AG04450 (cell line): ENCODE data around the gene IMPDH1. TPM values are rescaled to one million over a fixed set of nuclear protein-coding genes. Genes with fewer than 3 reads are reported as not detected.
A peak's percentile ranks its signal among the peaks of the same experiment; 100 is the strongest.

ENCODE experiments used
- CTCF ChIA-PET: fragments of 300-600, 350-600 bp; formaldehyde crosslinking; extraction: SDS; loops from one replicate; lab custom pipeline; 2022; ENCODE audit warnings: antibody characterized with exemption, inconsistent platforms; lab: Charles Lee
- POLR2A ChIA-PET: fragments of 350-600 bp; formaldehyde crosslinking; extraction: SDS; loops from one replicate; lab custom pipeline; 2021; ENCODE audit warnings: antibody characterized with exemption, inconsistent platforms; lab: Yijun Ruan, JAX
- DNase-seq: peaks from one replicate; pipeline ENCODE4 v3.0.0-alpha.2; 2011; ENCODE audit warnings: low read depth, low spot score
- H3K27ac ChIP-seq: one replicate; pipeline ENCODE4 v1.5.1; 2012; ENCODE audit warnings: low read depth, low read length, control low read depth
- H3K27me3 ChIP-seq: one replicate; pipeline ENCODE4 v1.6.0; 2012; ENCODE audit warnings: low read length; ENCODE audit not compliant: control insufficient read depth, insufficient read depth
- H3K4me3 ChIP-seq: 2 replicates; pipeline ENCODE4 v1.5.1; 2011; ENCODE audit warnings: mild to moderate bottlenecking, low read depth, low read length, control low read depth
- H3K9me3 ChIP-seq: 2 replicates; pipeline ENCODE4 v1.5.1; 2012; ENCODE audit warnings: low read length; ENCODE audit not compliant: control insufficient read depth, insufficient read depth
- CTCF ChIP-seq: IDR thresholded peaks from 2 replicates; pipeline ENCODE4 v1.5.1; 2011; ENCODE audit warnings: low read depth, low read length, control low read depth, inconsistent platforms
- polyA plus RNA-seq: library from polyadenylated mRNA; depleted of rRNA; stranded (reverse); fragments of >200 nt; gene quantifications from 2 replicates; pipeline ENCODE4 v1.2.3, GENCODE V29; 2011

Gene IMPDH1
- polyA plus RNA-seq, 1 experiment = 43.8 TPM

GRCh38 chr7:128364166-128364870, 45.5 kb downstream of the IMPDH1 start:
- no peak overlapping the region for H3K27ac ChIP-seq
- no peak for DNase-seq
- no peak for TF ChIP-seq CTCF
- CTCF ChIA-PET = interaction anchor here (1.1 kb wide), 1 partner anchor 17 kb away, joined by 6 read pairs; no protein-coding TSS in a partner anchor
- H3K27me3 ChIP-seq = peaks cover 73% of the 10 kb centered on the region
- H3K9me3 ChIP-seq = no peaks in the 10 kb centered on the region
- POLR2A ChIA-PET = no interaction called here
- no peak overlapping the region for H3K4me3 ChIP-seq

GRCh38 chr7:128363261-128363721, 46.5 kb downstream of the IMPDH1 start:
- CTCF ChIA-PET = interaction anchor here (2.0 kb wide), 1 partner anchor 16 kb away, joined by 9 read pairs; no protein-coding TSS in a partner anchor
- DNase-seq = no peak
- Histone ChIP-seq H3K9me3 (no peaks in the 10 kb centered on the region), H3K4me3 (no peak overlapping the region), H3K27ac (no peak overlapping the region), H3K27me3 (peaks cover 83% of the 10 kb centered on the region)
- POLR2A ChIA-PET = no interaction called here
- no peak for TF ChIP-seq CTCF

- CTCF ChIA-PET = interaction anchor here (2.0 kb wide), 1 partner anchor 16 kb away, joined by 9 read pairs; no protein-coding TSS in a partner anchor
Measured at GRCh38 chr7:128362670-128363069, 47.1 kb downstream of the IMPDH1 start.

GRCh38 chr7:128361411-128362379, 48.1 kb downstream of the IMPDH1 start, which contains the start of gene PRRT4:
Gene PRRT4, minus strand, starts transcription at chr7:128361690.
- H3K4me3 ChIP-seq = peak within 1 kb of the TSS; percentile 50
- peaks cover 92% of the 10 kb centered on the region for H3K27me3 ChIP-seq
- ChIA-PET POLR2A (no interaction called here), CTCF (interaction anchor here (0.5 to 4.7 kb wide), 4 partner anchors 14 to 475 kb away, joined by 4 to 34 read pairs (median 7); no protein-coding TSS in a partner anchor)
- H3K27ac ChIP-seq = no peak within 1 kb of the TSS
- no peak for DNase-seq
- no peaks in the 10 kb centered on the region for H3K9me3 ChIP-seq
- 0 out of 2 replicates have a peak, but pooled peaks have one; percentile 3 for TF ChIP-seq CTCF

More at GRCh38 chr7:128362670-128363069, 47.1 kb downstream of the IMPDH1 start:
- no peak overlapping the region for H3K27ac ChIP-seq
- H3K27me3 ChIP-seq = peaks cover 89% of the 10 kb centered on the region
- no peak overlapping the region for H3K4me3 ChIP-seq
- TF ChIP-seq CTCF = no peak
- POLR2A ChIA-PET = no interaction called here
- no peak for DNase-seq
- H3K9me3 ChIP-seq = no peaks in the 10 kb centered on the region
